BE2C (cell line): ENCODE measurements around the gene KRTAP5-5.

Source experiments
- DNase-seq: peaks from one replicate; pipeline ENCODE4 v3.0.0-alpha.2; 2020
- H3K27me3 ChIP-seq: fragments of 250-450 bp; sonication (Bioruptor Pico); 2 replicates; pipeline ENCODE4 v1.5.1; 2020; ENCODE audit warnings: mild to moderate bottlenecking
- H3K36me3 ChIP-seq: fragments of 250-450 bp; sonication (Bioruptor Pico); 2 replicates; pipeline ENCODE4 v1.5.1; 2020; ENCODE audit warnings: mild to moderate bottlenecking
- H3K4me1 ChIP-seq: fragments of 250-450 bp; sonication (Bioruptor Pico); 2 replicates; pipeline ENCODE4 v1.5.1; 2020
- H3K4me3 ChIP-seq: 2 replicates; pipeline ENCODE4 v1.5.1; 2011; ENCODE audit warnings: low read depth, low read length
- H3K9me3 ChIP-seq: fragments of 250-450 bp; sonication (Bioruptor Pico); 2 replicates; pipeline ENCODE4 v1.5.1; 2020
- TF ChIP-seq, protein P1 (sequence below): IDR thresholded peaks from 2 replicates; pipeline ENCODE4 v1.5.1; 2012; ENCODE audit warnings: mild to moderate bottlenecking, low read depth, low read length

KRTAP5-5 gene

DNA sequence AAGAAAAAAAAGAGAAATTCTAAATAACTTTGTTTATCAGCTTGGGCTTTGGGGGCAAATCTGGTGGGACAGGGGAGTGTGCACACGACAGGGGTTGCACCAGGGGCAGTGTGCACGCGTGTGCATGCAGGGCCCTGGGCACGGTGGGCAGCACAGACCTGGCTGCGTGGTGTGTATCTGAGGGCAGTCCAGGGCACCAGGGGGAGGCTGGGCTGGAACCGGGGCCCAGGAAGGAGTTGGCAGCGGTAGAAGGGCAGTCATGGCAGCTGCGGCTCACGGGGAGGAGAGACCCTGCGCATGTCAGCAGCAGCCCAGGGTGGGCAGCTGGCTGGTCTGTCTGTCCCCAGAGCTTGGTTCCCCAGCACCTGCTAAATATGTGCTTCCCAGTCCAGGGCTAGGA is 4.3 kb downstream of the KRTAP5-5 start:
- H3K27me3 ChIP-seq = no peaks in the 10 kb centered on the region
- no peaks in the 10 kb centered on the region for H3K9me3 ChIP-seq
- no peaks in the 10 kb centered on the region for H3K36me3 ChIP-seq
- peaks cover 7% of the 10 kb centered on the region for H3K4me1 ChIP-seq
- TF ChIP-seq, protein P1, sequence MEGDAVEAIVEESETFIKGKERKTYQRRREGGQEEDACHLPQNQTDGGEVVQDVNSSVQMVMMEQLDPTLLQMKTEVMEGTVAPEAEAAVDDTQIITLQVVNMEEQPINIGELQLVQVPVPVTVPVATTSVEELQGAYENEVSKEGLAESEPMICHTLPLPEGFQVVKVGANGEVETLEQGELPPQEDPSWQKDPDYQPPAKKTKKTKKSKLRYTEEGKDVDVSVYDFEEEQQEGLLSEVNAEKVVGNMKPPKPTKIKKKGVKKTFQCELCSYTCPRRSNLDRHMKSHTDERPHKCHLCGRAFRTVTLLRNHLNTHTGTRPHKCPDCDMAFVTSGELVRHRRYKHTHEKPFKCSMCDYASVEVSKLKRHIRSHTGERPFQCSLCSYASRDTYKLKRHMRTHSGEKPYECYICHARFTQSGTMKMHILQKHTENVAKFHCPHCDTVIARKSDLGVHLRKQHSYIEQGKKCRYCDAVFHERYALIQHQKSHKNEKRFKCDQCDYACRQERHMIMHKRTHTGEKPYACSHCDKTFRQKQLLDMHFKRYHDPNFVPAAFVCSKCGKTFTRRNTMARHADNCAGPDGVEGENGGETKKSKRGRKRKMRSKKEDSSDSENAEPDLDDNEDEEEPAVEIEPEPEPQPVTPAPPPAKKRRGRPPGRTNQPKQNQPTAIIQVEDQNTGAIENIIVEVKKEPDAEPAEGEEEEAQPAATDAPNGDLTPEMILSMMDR = no peak
- H3K4me3 ChIP-seq = no peak overlapping the region
- DNase-seq = no peak

DNA sequence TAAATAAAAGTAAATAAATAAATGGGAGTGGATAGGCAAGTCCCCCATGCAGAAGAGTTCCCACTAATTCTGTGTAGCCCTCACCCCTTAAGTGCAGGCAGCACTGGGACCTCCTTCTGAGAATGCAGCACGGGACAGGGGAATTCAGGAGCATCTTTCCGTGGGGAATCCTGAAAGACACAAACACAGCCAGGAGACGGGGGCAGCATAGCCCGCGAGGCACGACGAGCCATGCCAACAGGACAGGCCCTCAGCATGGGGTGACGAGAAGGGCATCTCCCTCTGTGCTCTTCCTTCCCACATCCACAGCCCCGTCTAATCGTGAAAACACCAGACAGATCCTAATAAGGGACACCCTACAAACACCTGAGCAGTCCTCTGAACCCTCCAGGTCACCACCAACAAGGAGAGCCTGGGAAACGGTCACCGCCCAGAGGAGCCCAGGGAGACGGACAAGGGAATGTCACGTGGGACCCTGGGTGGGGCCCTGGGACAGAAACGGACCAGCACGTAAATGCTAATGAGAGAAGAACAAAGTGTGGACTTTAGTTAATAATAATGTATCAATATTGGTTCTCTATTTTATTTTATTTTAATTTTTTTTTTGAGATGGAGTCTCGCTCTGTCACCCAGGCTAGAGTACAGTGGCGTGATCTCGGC is 6.8 kb downstream of the KRTAP5-5 start:
- no peak for DNase-seq
- no peak overlapping the region for H3K4me3 ChIP-seq
- H3K27me3 ChIP-seq = no peaks in the 10 kb centered on the region

DNA sequence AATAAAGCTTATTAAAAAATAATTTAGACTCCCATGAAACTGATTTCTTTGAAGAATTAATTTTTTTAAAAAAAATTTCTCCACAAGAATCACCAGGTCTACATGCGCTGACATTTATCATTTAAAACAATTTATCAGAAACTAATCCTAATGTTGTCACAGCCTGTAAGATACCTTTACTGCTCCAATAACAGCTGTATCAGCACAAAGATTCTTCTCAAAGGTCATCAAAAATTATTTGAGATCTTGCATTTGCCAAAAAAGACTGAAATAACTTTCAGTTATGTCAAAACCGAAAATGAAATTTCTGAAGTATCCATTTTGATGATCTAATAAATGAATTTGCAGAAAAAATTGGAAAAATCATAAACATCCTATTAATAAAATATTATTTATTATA is 8.1 kb downstream of the KRTAP5-5 start:
- TF ChIP-seq, protein P1 = no peak
- H3K36me3 ChIP-seq = no peaks in the 10 kb centered on the region
- no peaks in the 10 kb centered on the region for H3K27me3 ChIP-seq
- no peak overlapping the region for H3K4me3 ChIP-seq
- peaks cover 7% of the 10 kb centered on the region for H3K4me1 ChIP-seq
- H3K9me3 ChIP-seq = no peaks in the 10 kb centered on the region
- DNase-seq = no peak

More for the DNA sequence above, 6.8 kb downstream of the KRTAP5-5 start:
- no peaks in the 10 kb centered on the region for H3K9me3 ChIP-seq
- peaks cover 7% of the 10 kb centered on the region for H3K4me1 ChIP-seq
- H3K36me3 ChIP-seq = no peaks in the 10 kb centered on the region
- TF ChIP-seq, protein P1 = no peak

DNA sequence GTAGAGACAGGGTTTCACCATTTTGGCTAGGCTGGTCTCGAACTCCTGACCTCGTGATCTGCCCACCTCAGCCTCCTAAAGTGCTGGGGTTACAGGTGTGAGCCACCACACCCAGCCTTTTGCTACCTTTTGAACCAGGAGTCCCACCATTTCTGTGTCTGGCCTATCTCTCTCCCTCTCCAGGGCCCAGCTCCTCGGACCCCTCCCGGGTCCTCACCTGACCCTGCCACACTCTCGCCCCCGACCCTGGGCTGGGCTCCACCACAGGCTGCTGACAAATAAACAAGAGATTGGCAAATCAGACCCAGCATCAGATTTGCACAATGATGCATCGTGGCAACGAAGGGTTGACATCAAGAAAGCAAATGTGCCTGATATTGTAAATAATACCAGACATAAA is 8.8 kb downstream of the KRTAP5-5 start:
- TF ChIP-seq, protein P1 = no peak
- Histone ChIP-seq H3K27me3 (no peaks in the 10 kb centered on the region), H3K9me3 (no peaks in the 10 kb centered on the region), H3K4me3 (no peak overlapping the region), H3K36me3 (no peaks in the 10 kb centered on the region), H3K4me1 (peaks cover 7% of the 10 kb centered on the region)
- no peak for DNase-seq

DNA sequence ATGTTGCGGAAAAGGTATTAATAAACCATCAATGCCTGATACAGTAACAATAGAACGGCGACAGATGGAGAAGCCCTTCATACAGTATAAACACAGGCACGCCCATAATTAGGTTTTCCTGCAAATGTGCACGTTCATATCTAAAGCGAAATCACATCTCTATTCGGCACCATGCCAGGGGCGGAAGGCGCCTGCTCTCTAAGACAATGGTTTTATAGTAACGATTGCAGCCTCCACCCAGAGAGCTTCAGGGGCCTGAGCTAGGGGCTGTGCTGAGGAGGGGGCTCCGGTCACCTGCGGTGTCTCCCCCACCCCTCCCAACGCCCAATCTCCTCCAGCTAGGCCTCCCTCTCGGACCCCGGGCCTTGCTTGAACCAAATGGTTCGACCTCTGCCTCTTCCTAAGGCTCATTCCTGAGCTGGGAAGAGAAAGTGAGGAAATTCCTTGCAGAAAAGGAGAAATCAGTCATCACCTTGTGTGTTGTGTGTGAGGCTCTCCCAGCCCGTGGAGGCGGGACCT is 9.6 kb downstream of the KRTAP5-5 start:
- peak; percentile 75 for DNase-seq
- Histone ChIP-seq H3K36me3 (no peaks in the 10 kb centered on the region), H3K27me3 (no peaks in the 10 kb centered on the region), H3K4me3 (peak overlapping the region; percentile 26), H3K9me3 (no peaks in the 10 kb centered on the region), H3K4me1 (peaks cover 7% of the 10 kb centered on the region)
- TF ChIP-seq, protein P1 = no peak

DNA sequence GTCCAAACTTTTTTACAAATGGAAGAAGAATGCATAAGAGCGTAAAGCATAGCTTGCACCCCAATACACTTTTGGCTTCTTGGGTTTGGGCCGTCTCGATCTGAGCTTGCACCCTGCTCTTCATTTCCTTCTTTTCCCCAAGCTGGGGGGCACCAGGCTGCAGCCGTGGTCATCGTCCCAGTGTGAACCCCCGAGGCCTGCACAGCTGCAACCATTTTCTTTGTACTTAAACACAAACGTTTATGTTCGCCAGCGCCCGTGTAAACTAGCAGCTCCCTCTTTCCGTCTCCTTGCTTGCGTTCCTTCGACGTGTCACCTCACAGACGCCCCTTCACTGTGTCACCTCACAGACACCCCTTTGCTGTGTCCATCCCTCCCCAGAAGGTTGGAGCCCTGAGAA is 10.1 kb downstream of the KRTAP5-5 start:
- peak overlapping the region; percentile 26; the same call in 1 of the 2 replicates for H3K4me3 ChIP-seq
- H3K36me3 ChIP-seq = no peaks in the 10 kb centered on the region
- H3K27me3 ChIP-seq = no peaks in the 10 kb centered on the region
- H3K4me1 ChIP-seq = peaks cover 7% of the 10 kb centered on the region
- no peaks in the 10 kb centered on the region for H3K9me3 ChIP-seq
- TF ChIP-seq, protein P1 = no peak
- DNase-seq = no peak
